GM18517 (cell line): ENCODE data around the gene BPIFA2.

Experiments
- ATAC-seq: cut with Tn5 transposase; IDR thresholded peaks from one replicate; pipeline ENCODE4 v1.9.1; 2021; ENCODE audit warnings: mild to moderate bottlenecking, moderate library complexity; ENCODE audit not compliant: unreplicated experiment

BPIFA2 gene

DNA sequence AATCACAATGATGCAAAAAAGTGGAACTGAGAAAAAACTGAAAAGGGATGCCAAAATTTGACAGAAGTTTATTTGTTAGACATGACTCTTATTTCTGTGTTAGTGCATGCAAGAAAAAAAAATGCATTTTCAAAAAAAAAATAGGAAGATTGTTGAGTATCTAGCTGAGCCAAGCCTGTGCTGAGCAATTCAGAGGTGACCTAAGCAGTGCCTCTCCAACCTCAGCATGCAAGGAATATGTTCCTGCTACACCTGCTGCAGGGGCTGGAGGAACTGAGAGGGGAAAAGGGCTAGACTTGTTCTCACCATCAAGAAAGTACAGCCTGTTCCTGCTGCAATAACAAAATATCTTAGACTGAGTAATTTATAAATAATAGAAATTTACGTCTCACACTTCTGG, 24.0 kb downstream of the BPIFA2 start:
- no peak for ATAC-seq

DNA sequence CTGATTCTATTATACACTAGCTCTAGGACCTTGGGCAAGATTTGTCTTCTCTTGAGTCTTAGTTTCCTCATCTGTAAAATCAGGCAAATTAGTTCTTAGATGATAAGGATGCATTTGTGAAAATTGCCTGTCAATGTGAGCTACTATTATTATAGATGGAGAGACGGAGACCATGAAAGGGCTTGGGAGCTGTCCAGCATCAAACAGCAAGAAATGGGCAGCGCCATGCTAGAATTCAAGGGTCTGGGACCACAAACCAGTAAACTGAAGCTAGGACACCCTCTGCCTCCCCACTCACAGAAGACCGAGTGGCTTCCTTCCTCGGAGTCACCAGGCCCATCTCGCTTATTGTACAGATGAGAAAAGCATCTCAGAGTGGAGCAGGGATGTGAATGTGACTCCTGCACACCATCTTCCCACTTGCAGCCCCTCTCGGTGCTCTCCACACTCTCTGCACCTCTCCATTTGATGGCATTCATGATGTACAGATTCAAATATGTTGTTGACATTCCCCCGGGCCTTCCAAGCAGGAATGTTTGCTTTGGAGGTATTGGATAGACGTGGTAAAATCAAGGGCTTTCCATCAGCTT, 25.0 kb downstream of the BPIFA2 start:
- ATAC-seq = no peak

DNA sequence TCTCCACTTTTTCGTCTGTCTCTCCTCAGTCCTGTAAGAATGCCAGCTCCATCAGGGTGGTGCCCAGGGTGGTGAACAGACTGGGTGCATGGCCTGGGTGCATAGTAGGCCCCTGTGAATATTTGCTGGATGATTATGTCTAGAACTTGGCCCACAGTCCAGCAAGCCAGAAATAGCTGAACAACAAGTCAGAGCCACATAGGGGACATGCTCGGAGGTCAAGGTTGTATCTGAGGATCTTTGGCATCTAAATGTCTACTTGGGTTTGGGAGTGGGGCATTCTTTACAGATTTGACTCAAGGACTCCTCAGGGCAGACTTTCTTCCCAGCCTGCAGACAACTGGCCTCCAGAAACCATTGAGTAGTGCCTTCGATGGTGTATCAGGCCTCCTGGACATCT, 31.1 kb downstream of the BPIFA2 start:
- ATAC-seq = no peak

DNA sequence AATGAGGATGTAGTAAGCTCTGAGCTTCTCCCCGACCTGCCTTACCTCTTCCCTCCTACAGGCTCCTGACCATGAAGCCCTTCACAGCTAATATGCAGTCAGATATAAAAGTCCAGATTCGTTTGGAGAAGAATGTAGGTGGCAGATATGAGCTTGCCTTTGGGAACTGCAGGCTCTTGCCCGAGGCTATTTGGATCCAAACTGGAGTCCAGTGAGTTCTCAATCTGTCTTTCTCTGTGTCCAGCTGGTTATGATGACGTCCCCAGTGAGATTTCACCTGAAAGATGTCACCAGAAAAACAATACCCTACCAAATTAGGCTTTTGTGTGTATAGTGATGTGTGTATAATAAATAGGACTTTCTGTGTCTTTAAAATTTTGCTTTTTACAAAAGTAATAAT, 34.5 kb downstream of the BPIFA2 start:
- no peak for ATAC-seq

DNA sequence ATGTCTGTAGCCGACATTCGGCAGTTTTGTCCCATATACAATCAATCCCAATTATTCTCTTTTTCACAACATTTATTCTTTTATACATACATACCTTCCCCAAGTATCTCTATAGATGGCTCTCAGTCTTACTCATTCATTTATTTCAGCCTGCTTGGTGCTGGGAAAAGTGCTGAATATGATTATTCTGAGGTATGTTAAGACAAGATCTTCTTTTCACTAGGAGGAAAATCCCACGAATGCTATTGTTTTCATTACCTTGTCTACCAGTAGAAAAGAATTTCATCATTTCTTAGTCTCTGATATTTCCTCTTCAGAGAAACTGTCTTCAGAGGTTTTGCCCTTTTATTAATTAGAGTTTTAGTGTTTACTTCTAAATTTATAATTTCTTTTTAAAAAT, 35.5 kb downstream of the BPIFA2 start:
- no peak for ATAC-seq

DNA sequence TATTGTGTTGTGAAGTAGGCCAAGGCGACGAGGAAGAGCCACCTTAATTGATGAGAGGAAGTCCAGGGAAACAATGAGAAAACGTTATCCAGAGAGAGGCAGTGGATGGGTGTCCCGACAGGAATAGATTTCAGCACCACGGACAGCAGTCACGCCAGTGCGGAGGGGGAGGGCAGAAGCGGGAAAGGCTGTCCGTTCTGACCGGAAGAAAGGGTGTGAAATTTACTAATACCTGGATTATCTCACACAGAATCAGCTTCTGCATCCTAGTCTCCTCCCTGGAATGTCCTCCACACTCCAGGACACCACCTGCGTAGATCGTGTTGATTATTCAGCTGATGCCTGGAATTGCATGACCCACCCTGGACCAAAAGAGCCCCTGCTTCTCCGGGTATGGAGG, 41.8 kb downstream of the BPIFA2 start:
- ATAC-seq = no peak

DNA sequence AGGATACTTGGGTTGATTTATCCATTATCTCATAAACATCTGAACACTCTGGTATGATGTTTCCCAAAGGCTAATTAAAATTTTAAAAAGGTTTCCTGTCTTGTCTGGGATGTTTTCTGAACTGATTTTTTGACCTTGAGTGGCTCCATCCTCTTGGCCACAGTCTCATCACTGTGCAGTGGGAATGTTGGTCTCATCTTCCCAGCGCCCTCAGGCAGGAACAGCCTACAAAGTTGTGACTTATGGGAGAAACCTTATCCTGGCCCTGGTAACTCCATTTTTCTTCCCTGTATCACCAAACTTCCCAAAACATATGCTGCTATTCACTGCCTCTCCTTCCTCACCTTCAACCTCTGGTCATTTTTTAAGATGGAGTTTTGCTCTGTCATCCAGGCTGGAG, 42.4 kb downstream of the BPIFA2 start:
- ATAC-seq = no peak

DNA sequence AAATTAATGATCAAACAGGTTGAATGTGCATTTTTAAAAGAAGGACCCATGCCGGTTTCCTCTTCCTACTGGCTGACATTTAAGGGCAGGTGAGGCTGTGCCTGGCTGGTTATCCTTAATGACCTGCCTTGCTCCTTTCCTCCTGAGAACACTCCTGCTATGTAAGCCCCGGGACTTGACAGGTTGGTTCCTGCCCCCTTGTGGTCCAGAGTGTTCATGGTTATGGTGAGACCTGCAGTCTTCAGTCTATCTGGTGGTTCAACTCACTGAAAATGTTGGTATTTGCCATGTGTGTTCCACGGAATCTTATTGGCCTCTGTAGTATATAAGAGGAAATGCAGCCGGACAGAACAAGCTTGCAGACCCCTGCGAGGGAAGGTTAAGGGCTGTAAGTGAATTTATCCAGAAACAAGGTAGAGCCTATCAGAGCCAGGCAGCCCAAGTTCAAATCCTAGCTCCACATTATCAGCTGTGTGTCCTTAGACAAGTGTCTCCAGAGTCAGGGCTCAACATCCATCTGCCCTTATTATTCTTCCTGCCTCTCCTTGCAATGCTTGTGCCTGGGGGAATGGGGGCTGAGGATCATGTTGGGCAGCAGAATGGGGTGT, 44.0 kb downstream of the BPIFA2 start:
- ATAC-seq = no peak

DNA sequence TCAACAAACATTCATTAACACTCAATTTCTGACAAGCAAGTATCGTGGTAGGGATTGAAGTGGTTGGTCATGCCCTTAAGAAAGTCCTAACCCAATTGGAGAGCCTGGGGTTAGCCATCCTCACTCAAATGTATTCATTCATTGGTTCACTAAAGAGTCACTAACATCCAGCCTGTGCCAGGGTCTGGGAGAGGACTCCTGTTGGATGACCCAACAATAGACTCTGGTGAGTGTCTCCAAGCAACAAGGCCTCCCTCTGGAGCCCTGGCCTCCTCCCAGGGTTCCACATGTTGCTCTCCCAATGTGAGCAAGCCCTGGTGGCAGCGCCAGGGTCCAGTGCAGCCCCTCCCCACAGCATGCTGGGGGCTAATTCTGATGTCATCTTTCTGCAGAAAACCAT, 49.1 kb downstream of the BPIFA2 start, which contains the start of gene BPIFA3:
TSS of gene BPIFA3 (plus strand) at position 301 of the 400 bp plus-strand sequence. CDS start 185 bp downstream, outside the sequence.
- ATAC-seq = no peak

DNA sequence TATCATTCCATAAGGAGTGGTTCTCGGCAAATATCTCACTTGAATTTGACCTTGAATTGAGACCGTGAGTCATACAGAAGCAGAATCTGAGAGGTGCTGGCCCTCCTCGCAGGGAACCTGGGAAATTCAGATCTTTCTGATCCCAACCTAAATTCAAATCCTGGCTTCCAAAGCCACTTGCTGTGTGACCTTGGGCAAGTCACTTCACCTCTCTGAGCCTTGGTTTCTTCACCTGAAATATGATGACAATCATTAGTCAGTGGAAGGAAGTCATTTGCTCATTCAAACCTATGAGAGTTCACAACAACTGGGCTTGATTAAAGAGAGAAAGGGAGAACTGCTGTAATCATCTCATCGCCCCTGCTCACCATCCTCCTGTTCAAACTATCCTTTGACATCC, 56.4 kb downstream of the BPIFA2 start:
- ATAC-seq = no peak

DNA sequence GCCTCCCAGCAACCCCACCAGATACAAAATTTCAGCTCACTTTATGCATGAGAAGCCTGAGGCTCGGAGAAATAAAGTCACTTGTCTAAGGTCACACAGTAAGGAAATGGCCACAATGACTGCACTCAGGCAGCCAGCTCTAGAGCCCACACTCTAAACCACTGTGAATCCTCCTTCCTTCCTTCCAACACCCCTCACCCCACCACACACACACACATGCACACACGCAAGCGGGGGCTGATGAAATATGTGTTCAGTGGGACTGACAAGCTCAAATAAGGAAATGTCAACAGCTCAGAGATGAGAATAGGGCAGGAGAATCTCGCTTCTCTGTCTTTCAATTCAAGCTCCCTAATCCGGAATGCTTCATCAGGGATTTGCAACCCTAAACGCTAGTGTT, 61.9 kb downstream of the BPIFA2 start:
- ATAC-seq = no peak
